BLaER1 treated with 17β-estradiol and CSF1 and Interleukin-3, amounts not matched to agents 10 nM and 100 nM (cell line): ENCODE results near the gene PPP4R4.
"Not testable (repeated sequence)": the region's sequence is repeated elsewhere in the genome, so short reads cannot be mapped to it uniquely, and the experiment has no call there.

Source experiments
- H3K27ac ChIP-seq, 11 experiments: shearing (Covaris generic); formaldehyde crosslinking; 2 replicates each; pipeline ENCODE4 v1.8.1; 2022
- H3K27me3 ChIP-seq, 11 experiments: shearing (Covaris generic); formaldehyde crosslinking; 2 replicates each; pipeline ENCODE4 v1.8.1; 2022
- H3K36me3 ChIP-seq, 11 experiments: shearing (Covaris generic); formaldehyde crosslinking; 2 replicates each; pipeline ENCODE4 v1.8.1; 2022
- H3K4me1 ChIP-seq, 10 experiments: shearing (Covaris generic); formaldehyde crosslinking; 2 replicates each; pipeline ENCODE4 v1.8.1; 2022
- H3K4me2 ChIP-seq, 11 experiments: shearing (Covaris generic); formaldehyde crosslinking; 2 replicates each; pipeline ENCODE4 v1.8.1; 2022
- H3K4me3 ChIP-seq, 10 experiments: shearing (Covaris generic); formaldehyde crosslinking; 2 replicates each; pipeline ENCODE4 v1.8.1; 2022
- H3K9ac ChIP-seq, 11 experiments: shearing (Covaris generic); formaldehyde crosslinking; 2 replicates each; pipeline ENCODE4 v1.8.1; 2022
- H3K9me3 ChIP-seq, 11 experiments: shearing (Covaris generic); formaldehyde crosslinking; replicated peaks in 1 of 11; 2 replicates each; pipeline ENCODE4 v1.8.1; 2022
- H4K20me1 ChIP-seq, 11 experiments: shearing (Covaris generic); formaldehyde crosslinking; 2 replicates each; pipeline ENCODE4 v1.8.1; 2022
- Cebpa-rat ChIP-seq, 11 experiments: shearing (Covaris generic); IDR thresholded peaks; 2 replicates each; pipeline ENCODE4 v1.8.1; 2022

Gene PPP4R4

GRCh38 chr14:94217116-94217515 lies 43.0 kb downstream of the PPP4R4 start:
- Histone ChIP-seq H3K27me3 (no peaks in the 10 kb centered on the region), H3K4me2 (no peak overlapping the region), H3K4me1 (peaks cover 0 to 12% (median 0%) of the 10 kb centered on the region in 10 experiments; a peak in 3 of 20 replicates), H3K9ac (no peak overlapping the region), H3K36me3 (no peaks in the 10 kb centered on the region), H4K20me1 (no peaks in the 10 kb centered on the region), H3K4me3 (no peak overlapping the region), H3K9me3 (peaks cover 11 to 27% (median 20%) of the 10 kb centered on the region in 11 experiments; a peak in 21 of 22 replicates), H3K27ac (no peak overlapping the region)
- no peak for TF ChIP-seq Cebpa-rat (IDR thresholded peaks at IDR 0.05)

DNA sequence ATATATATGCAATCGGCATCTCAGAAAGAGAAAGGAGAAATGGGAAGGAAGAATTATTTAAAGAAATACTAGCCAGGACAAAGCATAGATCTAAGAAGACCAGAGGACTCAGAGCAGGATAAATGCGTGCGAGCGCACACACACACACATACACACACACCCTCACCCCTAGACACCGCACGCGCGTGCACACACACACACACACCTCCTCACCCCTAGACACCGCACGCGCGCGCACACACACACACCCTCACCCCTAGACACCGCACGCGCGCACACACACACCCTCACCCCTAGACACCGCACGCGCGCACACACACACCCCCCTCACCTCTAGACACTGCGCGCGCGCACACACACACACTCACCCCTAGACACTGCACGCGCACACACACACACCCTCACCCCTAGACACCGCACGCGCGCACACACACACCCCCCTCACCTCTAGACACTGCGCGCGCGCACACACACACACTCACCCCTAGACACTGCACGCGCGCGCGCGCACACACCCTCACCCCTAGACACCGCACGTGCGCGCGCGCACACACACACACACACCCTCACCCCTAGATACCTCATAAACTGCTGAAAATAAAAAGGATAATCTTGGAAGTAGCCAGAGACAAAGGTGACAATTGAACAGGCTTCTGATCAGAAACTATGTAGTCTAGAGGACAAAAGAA lies 44.2 kb downstream of the PPP4R4 start:
- peaks cover 8 to 30% (median 23%) of the 10 kb centered on the region in 11 experiments; a peak in 21 of 22 replicates for H3K9me3 ChIP-seq
- H3K4me3 ChIP-seq, H3K36me3 ChIP-seq, H3K4me2 ChIP-seq, H3K27me3 ChIP-seq, H3K27ac ChIP-seq, H4K20me1 ChIP-seq, H3K9ac ChIP-seq, H3K4me1 ChIP-seq: not testable (repeated sequence)

DNA sequence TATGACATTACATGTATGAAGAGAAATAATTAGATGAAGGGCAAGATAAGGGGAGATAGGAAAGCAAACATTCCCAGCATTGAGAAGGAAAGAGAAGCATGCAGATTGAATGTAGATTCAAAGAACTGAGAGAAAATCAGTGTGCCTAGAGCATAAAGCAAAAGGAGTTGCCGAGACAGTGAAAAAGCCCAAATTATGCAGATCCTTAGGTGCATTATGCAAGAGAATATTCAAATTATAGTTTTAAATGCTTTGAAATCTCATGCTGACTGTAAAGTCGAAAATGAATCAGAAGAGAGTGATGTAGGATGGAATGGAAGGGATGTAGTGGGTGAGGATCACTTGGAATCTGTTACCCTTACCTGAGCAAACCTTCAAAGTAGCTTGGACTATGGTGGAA lies 49.9 kb downstream of the PPP4R4 start:
- no peak for TF ChIP-seq Cebpa-rat (IDR thresholded peaks at IDR 0.05)
- H3K27ac ChIP-seq: no peak overlapping the region
- peaks cover 0 to 36% (median 21%) of the 10 kb centered on the region in 11 experiments; a peak in 19 of 22 replicates for H3K9me3 ChIP-seq
- H3K36me3 ChIP-seq: no peaks in the 10 kb centered on the region
- no peaks in the 10 kb centered on the region for H3K27me3 ChIP-seq
- H3K4me2 ChIP-seq: peak overlapping the region in 4 of 11 experiments; percentile 8 to 37 (median 12); a peak in 2 of 22 replicates
- no peaks in the 10 kb centered on the region for H4K20me1 ChIP-seq
- no peak overlapping the region for H3K4me3 ChIP-seq
- H3K9ac ChIP-seq: no peak overlapping the region
- peaks cover 0 to 18% (median 12%) of the 10 kb centered on the region in 10 experiments; a peak in 10 of 20 replicates for H3K4me1 ChIP-seq

DNA sequence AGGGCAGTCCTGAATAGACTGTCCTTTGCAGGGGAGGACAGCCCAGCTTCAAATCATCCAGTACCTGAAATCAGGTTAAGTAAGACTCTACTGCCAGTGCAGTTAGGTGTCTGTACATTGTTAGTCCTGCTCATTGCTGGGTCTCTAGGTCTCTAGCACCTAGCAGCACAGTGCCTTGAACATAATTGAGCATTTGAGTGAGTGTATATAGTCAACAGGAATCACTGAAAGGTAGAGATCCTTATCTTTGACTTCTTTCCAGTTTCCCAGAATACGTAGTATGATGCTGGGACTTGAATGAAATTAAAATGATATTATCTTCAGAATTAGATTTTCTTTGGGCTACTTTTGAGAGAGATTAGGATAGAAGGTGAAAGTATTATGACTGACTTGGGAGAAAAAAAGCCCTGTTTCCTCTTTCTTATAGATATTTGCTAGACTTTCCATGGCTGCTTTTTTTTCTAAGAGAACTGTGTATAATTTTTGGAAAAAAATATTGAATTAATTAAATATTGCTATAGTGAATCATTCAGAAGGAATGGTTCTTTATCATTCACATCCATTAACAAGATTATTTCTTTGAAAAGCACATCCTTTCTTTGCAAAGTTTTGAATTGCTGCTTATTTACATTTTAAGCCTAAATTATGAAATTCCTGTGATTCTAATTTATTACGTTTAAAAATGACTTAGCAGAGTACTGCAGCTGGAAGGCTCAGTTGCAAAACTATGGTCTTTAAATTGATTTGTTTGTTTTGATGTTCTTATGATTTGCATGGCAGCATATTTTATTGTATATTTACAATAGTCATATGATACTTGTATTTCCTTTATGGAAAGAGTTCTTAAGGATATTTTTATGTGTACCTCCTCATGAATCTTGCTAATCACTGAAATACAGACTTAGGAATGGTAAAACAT lies 51.6 kb downstream of the PPP4R4 start:
- Histone ChIP-seq H3K4me1 (peaks cover 0 to 18% (median 12%) of the 10 kb centered on the region in 10 experiments; a peak in 10 of 20 replicates), H3K4me3 (no peak overlapping the region), H4K20me1 (no peaks in the 10 kb centered on the region), H3K27ac (no peak overlapping the region), H3K36me3 (no peaks in the 10 kb centered on the region), H3K4me2 (peak overlapping the region in 8 of 11 experiments; percentile 2 to 43 (median 29); a peak in 9 of 22 replicates), H3K9ac (no peak overlapping the region), H3K27me3 (no peaks in the 10 kb centered on the region), H3K9me3 (peaks cover 0 to 43% (median 20%) of the 10 kb centered on the region in 11 experiments; a peak in 19 of 22 replicates)
- TF ChIP-seq Cebpa-rat (IDR thresholded peaks at IDR 0.05): no peak

- H3K27ac ChIP-seq: no peak overlapping the region
- TF ChIP-seq Cebpa-rat (IDR thresholded peaks at IDR 0.05): no peak
- peaks cover 0 to 32% (median 12%) of the 10 kb centered on the region in 11 experiments; a peak in 18 of 22 replicates for H3K9me3 ChIP-seq
- no peaks in the 10 kb centered on the region for H3K27me3 ChIP-seq
- H3K4me1 ChIP-seq: peaks cover 0 to 18% (median 12%) of the 10 kb centered on the region in 10 experiments; a peak in 10 of 20 replicates
- no peak overlapping the region for H3K9ac ChIP-seq
- H3K36me3 ChIP-seq: no peaks in the 10 kb centered on the region
- H4K20me1 ChIP-seq: no peaks in the 10 kb centered on the region
- no peak overlapping the region for H3K4me2 ChIP-seq
- no peak overlapping the region for H3K4me3 ChIP-seq
These were observed 52.9 kb downstream of the PPP4R4 start for GRCh38 chr14:94227029-94227428.

DNA sequence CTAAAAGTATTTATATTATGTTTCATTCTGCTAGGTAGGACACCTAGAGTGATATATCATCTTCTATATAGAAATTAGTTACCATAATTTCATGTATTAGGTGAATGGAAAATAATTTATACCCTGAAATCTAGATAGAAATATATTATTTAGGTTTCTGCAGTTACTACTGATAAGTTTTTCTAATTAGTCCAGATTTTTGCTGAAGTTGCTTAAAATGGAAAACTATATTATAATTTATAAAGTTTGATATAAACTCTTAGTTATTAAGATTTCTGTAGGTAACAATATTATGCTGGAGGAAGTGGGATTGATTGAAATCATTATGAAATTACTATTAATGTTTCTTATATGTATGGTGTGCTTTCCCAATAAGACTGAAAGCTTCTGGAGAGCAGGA lies 62.9 kb downstream of the PPP4R4 start:
- Histone ChIP-seq H3K4me2 (no peak overlapping the region), H3K27ac (no peak overlapping the region), H3K9ac (no peak overlapping the region), H3K4me3 (no peak overlapping the region), H3K4me1 (peaks cover 0 to 10% (median 8%) of the 10 kb centered on the region in 10 experiments; a peak in 11 of 20 replicates), H3K27me3 (no peaks in the 10 kb centered on the region), H3K36me3 (no peaks in the 10 kb centered on the region), H3K9me3 (peaks cover 0 to 6% (median 0%) of the 10 kb centered on the region in 11 experiments; a peak in 1 of 22 replicates), H4K20me1 (no peaks in the 10 kb centered on the region)
- TF ChIP-seq Cebpa-rat (IDR thresholded peaks at IDR 0.05): no peak

DNA sequence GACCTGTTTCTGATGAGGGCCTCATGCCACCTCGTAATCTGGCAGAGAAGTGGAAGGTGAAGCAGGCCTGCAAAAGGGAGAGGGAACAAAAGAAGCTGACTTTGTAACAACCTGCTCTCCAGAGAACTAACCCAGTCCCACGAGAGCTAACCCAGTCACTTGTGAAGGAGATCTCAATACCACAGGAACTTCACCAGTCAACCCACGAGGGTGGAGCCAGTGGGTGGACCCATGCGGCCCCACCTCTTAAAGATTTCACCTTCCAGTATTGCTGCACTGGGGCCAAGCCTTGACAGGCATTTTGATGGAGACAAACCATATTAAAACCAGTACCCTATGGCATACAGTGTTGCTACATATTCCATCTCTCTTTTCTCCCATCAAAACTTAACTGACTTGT lies 63.9 kb downstream of the PPP4R4 start:
- no peak for TF ChIP-seq Cebpa-rat (IDR thresholded peaks at IDR 0.05)
- Histone ChIP-seq H3K4me1 (peaks cover 0 to 10% (median 8%) of the 10 kb centered on the region in 10 experiments; a peak in 11 of 20 replicates), H3K9me3 (peaks cover 0 to 6% (median 0%) of the 10 kb centered on the region in 11 experiments; a peak in 1 of 22 replicates), H3K9ac (no peak overlapping the region), H3K27ac (no peak overlapping the region), H4K20me1 (no peaks in the 10 kb centered on the region), H3K27me3 (no peaks in the 10 kb centered on the region), H3K4me2 (peak overlapping the region; percentile 31 to 76 (median 48); a peak in 21 of 22 replicates), H3K4me3 (no peak overlapping the region), H3K36me3 (no peaks in the 10 kb centered on the region)

DNA sequence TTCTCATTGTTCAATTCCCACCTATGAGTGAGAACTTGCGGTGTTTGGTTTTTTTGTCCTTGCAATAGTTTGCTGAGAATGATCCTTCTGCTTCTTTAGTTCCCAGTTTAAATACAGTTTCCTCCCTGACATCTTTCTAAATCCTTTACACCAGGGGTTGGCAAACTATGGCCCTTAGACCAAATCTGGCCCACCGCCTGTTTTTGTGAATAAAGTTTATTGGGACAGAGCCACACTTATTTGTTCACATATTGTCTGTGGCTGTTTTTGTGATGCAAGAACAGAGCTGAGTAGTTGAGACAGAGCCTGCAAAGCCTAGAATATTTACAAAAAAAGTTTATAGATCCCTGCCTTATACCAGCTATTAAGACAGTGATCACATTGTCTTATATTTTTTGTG lies 65.3 kb downstream of the PPP4R4 start:
- Histone ChIP-seq H3K36me3 (no peaks in the 10 kb centered on the region), H3K4me2 (no peak overlapping the region), H3K9ac (no peak overlapping the region), H4K20me1 (no peaks in the 10 kb centered on the region), H3K27me3 (no peaks in the 10 kb centered on the region), H3K9me3 (peaks cover 0 to 6% (median 0%) of the 10 kb centered on the region in 11 experiments; a peak in 1 of 22 replicates), H3K4me3 (no peak overlapping the region), H3K27ac (no peak overlapping the region), H3K4me1 (peaks cover 0 to 10% (median 8%) of the 10 kb centered on the region in 10 experiments; a peak in 11 of 20 replicates)
- TF ChIP-seq Cebpa-rat (IDR thresholded peaks at IDR 0.05): no peak

DNA sequence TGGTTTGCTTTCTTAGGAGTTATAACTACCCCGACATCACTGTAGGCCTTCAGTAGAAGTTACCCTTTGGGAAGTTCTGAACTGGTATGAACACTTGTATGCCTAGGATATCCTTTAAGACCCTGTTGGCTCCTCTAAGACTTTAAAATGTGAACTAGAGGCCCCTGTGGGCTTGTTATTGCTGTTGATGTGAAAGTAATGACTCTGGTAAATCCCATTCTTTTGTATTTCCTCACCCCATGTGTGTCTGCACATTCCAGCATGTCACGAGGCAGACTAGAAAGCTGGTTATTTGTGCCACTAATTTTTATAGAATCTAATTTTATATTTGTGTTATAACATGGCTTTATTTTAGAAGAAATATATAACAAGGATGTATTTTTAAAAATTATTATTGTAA lies 70.1 kb downstream of the PPP4R4 start:
- H3K9ac ChIP-seq: no peak overlapping the region
- no peaks in the 10 kb centered on the region for H3K36me3 ChIP-seq
- H3K4me3 ChIP-seq: no peak overlapping the region
- H3K4me2 ChIP-seq: no peak overlapping the region
- no peaks in the 10 kb centered on the region for H3K4me1 ChIP-seq
- H4K20me1 ChIP-seq: no peaks in the 10 kb centered on the region
- H3K27me3 ChIP-seq: no peaks in the 10 kb centered on the region
- TF ChIP-seq Cebpa-rat (IDR thresholded peaks at IDR 0.05): no peak
- H3K9me3 ChIP-seq: no peaks in the 10 kb centered on the region
- no peak overlapping the region for H3K27ac ChIP-seq

DNA sequence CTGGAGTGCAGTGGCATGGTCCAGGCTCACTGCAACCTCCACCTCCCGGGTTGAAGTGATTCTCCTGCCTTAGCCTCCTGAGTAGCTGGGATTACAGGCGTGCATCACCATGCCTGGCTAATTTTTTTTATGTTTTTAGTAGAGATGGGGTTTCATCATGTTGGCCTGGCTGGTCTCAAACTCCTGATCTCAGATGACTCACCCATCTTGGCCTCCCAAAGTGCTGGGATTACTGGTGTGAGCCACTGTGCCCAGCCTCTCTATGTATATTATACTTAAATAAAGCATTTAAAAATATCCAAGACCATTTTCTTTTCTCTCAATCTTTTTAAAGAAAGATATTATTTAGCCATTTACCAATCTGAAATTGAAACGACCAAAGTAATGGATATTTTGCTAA lies 90.1 kb downstream of the PPP4R4 start:
- not testable (repeated sequence) for H3K9ac ChIP-seq, H4K20me1 ChIP-seq, H3K36me3 ChIP-seq

More for the DNA sequence above, 90.1 kb downstream of the PPP4R4 start:
- Histone ChIP-seq H3K9me3 (peaks cover 0 to 28% (median 14%) of the 10 kb centered on the region in 11 experiments; a peak in 16 of 22 replicates), H3K4me1 (peaks cover 0 to 15% (median 0%) of the 10 kb centered on the region in 10 experiments; a peak in 4 of 20 replicates)
- H3K27me3 ChIP-seq, H3K27ac ChIP-seq, H3K4me3 ChIP-seq, H3K4me2 ChIP-seq: not testable (repeated sequence)
